Activated CD4-positive, alpha-beta T cell treated with anti-CD3 and anti-CD28 coated beads, Interleukin-2, amount 50 U/mL, for 1 hour (primary cell): ENCODE measurements around the gene NEDD4L.

Experiments used
- DNase-seq: peaks from one replicate; pipeline ENCODE4 v3.0.0-alpha.2; 2020

Gene NEDD4L

DNA sequence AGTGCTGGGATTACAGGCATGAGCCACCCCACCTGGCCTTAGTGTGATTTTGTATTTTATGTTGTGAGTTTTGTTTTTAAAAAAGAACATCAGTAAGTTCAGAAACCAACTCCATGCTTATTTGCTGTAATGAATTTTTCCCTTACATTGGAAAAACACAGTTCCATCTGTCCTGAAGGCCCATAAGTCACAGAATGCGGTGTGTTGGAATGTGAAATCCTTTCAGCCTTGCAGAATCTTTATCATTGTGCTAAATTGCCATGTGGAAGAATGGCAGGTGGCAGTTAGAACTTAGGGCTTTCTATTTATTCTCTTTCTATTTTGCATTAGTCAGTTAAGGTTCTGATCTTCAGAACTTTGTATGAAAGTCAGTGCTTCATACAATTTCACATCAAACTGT lies 52.6 kb downstream of the NEDD4L start:
- no peak for DNase-seq

DNA sequence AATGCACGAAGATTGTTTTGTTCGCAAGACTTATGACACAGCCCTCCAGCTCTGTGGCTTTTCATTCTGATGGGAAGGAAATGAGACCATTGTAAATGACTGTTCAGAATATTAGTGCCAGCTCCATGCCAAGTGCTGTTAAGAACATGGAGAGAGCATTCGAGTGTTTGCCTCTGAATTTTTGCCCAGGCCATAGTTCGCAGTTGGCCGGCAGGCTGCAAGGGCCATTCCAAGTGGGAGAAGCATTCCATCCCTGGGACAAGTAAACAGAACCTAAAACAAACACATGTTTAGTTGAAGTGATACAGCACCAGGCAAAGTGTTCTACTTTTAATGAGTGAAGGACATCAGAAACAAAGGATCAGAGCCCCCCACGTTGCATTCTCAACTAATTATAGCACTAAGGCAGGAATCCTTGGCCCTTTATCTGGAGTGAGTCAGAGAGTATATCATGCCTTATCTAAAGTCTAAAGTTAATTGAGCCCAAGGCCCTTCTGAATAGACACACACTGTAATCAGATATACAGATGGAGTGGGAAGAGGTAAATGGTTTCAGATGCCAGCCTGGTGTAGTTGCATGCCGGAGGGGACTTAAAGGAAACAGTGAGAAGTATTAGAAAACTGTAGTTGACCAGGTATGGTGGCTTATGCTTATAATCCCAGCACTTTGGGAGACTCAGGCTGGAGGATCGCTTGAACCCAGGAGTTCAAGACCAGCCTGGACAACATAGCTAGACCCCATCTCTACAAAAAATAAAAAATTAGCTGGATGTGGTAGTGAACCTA lies 53.3 kb downstream of the NEDD4L start:
- DNase-seq, result no peak

DNA sequence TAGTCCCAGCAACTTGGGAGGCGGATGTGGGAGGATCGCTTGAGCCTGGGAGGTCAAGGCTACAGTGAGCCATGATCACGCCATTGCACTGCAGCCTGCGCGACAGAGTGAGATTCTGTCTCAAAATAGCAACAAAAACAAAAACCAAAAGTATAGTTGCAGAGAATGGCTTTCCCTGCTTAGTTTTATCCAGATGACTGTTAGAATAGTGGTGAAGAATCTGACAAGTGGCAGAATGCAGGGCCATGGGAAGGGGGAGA lies 53.8 kb downstream of the NEDD4L start:
- DNase-seq, result no peak

DNA sequence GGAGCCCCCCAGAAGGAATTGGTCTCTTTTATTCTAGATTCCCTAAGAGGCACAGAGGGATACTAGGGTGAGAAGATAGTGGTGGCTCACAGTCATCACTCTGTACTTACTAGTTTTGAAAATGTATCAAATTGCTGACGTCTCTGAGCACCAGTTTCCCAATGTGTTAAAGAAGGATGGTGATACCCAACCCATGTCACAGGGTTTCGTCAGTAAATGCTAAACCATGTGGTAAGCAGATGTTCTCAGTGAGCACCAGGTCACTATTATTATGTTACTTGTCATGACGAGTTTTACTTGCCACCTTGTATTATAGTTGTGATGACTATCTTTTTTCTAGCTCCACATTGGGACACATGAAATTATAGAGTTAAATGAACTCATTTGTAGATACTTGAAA lies 54.7 kb downstream of the NEDD4L start:
- no peak for DNase-seq

DNA sequence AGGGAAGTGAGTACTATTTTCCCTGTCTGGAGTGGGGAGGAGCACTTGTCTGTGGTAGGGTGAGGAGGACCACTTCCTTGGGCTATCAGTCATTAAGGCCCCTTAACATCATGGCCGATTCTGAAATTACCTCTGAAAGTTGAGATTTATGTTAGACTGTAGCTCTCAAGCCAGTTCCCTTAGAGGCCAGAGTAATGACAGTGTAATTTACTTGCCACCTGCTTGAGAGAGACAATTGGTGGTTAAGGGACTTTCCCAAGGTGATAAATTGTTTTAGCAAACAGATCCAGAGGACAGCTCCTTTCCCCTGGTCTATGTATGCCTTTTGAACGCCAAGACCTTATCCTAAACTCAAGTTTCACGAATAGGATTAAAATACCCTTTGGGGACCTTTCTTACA lies 56.1 kb downstream of the NEDD4L start:
- DNase-seq, result no peak

DNA sequence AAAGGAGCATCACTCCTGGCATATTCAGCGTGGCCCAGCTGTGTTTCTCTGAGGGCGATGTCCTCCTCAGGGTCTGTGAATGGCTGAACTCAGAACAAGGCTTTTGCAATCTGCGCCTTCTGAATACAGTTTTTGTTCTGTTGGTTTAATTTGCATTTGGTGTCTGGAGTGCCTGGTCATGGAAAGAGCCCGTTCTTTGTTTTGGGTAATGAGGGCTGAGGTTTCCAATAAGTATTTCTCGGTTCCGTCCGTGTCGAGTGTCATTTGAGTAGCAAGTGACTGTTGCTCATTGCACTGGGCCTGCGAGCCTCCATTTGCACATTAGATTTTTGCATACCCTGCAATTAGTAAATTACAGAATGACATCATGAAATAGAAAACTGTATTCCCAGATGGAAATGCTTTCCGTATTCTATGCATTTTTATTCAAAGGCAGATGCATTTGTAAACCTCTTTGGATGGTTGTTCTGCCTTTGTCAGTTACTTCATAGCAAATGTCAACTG lies 57.3 kb downstream of the NEDD4L start:
- DNase-seq, result no peak

DNA sequence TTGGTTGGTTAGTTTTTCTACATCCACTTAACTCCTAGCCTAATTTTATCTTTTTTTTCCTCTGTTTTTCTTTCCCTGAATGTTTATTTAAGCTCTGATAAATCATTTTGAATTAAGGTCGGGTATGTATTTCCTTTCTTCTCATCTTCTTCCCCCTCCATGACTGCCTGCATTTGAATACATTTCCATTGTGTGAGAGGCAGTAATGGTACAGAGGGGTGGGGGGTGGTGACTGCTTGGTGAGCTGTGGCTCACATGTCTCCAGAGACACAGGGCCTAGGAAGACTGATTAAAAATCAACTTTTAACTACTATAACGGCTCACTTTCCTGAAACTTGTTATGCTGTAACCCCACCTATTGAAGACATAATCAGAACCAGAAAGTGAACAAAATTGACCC lies 58.0 kb downstream of the NEDD4L start:
- no peak for DNase-seq

DNA sequence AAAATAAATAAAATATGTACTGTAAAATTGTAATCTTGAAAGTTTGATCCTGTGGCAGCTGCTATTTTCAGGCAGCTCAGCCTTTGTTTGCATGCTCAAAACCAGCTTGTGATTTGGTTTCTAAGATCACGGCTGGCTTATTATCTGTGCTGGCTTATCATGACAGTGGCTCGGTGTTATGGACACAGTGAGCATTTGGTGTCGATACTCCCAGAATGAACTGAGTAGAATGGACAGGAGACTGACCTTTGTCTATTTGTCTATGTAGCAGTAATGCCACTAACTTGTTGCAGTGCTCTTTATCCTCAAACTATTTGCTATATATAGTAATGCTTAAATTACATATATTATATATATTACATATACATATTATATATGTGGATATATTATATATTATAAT lies 58.8 kb downstream of the NEDD4L start:
- DNase-seq, result no peak

DNA sequence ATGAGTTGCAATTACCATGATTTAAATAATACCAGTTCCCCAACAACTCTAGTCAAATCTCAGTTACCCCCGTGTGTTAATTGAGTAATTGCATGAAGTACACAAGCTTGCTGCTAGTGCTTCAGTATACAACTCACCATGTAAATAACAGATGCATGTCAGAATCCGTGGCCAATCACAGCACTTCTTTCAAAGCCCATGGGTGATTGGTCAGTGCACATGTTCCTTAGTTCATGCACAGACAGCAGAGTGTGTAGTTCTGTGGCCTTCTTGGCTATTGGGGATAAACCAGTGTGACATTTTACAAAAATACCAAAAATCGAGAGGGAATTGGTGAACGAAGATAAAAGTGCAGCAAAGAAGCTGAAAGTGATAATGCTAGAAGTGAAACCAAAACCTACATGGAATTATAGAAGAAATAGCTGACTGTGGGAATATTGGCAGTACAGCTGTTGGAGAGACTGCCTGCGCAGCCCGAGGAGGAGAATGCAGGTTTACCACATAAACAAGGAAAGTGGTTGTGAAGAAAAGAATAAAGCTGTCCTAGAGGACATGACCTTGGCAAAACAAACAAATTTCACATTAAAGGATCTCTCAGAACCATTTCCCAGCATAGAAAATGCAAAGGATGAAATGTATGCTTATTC lies 59.4 kb downstream of the NEDD4L start:
- DNase-seq, result no peak

DNA sequence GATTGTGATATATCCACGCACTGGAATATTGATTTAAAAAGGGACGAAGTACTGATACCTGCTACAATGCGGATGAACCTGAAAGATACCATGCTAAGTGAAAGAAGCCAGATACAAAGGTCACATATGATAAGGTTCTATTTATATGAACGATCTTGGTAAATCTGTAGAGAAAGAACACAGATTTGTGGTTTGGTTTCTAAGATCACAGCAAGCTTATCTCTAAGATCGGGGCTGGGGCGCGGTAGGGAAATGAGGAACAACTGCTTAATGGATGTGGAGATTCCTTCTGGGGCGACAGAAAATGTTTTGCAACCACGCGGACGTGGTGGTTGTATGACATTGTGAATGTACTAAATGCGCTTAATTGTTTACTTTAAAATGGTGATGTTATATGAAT lies 60.1 kb downstream of the NEDD4L start:
- no peak for DNase-seq

DNA sequence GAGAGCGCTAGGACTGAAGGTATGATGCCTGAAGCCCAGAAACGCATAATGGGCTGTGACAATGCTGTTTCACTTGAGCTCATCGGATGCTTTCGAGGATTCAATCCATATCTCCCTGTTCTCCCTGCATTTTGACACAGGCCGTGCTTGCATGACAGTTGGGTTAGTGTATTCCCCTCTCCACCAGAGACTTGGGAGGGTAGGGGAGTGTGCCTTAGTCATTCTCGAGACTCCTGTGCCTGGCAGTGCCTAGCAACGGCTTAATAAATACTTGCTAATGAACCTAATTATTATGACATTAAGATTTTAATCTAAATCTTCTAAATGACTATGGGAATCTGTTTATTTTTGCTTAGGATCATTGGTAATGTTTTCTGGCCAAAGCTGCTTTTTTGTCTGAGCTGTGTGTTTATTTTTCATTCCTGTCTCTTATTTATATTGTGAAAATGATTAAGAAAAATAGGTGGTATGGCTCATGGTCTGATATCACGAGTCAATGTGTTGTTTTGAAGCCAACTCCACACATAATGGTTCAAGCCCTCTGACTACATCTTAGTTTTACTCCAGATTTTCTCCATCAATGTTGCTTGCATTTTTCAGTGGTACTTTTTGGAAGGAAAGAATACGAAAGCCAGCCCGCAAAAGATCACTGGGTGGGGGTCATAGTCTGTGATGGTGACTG lies 61.3 kb downstream of the NEDD4L start:
- no peak for DNase-seq

DNA sequence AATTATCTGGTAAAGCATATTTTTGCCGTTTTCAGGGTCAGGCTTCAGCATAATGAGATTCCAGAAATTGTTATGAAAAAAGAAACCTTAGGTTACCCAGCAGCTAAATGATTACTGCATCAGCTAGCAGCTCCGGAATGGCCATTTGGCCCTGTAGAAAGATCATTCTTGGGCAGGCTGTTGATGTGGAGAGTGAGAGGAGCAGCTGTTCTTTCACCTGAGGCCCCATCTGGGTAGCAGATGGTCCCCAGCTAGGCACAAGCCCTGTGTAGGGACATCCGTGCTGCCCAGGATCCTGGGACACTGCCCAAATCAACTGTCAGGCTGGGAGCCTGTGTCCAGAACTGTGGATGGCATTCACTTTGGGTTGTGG lies 61.8 kb downstream of the NEDD4L start:
- DNase-seq, result no peak

DNA sequence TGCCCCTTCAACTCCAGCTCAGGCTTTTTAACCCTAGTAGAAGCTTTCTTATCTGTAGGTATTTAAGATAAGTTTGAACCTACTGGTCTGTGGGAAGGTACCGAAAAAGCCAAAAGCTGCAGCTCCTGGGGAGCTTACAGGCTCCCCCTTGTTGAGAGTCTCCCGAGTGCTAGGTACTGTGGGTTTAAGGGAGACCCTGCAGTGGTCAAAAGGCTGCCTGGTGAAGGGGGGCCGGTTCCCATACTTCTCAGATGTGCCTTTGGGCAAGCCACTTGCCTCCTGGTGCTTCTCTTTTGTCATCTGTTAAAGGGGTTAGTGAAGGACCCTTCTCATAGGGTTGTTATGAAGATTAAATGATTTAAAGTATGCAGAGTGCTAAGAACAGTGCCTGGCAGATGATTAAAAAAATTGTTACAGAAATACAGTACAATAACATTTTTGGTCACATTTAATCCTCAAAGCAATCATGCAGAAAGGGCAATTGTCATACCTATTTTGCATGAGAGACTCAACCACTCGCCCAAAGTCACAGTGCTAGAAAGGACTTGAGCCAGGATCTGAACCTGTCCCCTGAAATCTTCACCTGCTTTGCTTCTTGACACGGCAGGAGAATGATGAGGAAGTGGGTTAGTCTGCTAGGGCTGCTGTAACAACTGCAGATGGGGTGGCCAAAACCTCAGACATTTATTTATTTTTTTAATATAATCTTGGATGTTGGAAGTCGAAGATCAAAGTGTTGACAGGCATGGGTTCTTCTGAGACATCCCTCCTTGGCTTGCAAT lies 62.5 kb downstream of the NEDD4L start:
- no peak for DNase-seq

DNA sequence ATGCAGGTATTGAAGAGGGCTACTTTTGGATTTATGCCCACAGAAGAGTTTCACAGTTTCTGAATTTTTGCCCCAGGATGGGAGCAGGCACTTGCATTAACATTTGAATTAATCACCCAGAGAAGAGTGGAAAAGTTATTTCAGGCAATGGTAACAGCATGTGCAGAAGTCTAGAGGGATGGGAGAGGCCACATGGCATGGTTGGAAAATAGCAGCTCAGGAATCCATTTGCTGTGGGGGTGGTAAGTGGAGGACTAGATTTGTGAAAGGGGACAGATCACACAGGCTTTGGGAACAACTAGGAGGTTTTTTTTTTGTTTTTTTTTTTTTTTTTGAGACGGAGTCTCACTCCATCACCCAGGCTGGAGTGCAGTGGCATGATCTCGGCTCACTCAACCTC lies 65.2 kb downstream of the NEDD4L start:
- DNase-seq, result no peak

DNA sequence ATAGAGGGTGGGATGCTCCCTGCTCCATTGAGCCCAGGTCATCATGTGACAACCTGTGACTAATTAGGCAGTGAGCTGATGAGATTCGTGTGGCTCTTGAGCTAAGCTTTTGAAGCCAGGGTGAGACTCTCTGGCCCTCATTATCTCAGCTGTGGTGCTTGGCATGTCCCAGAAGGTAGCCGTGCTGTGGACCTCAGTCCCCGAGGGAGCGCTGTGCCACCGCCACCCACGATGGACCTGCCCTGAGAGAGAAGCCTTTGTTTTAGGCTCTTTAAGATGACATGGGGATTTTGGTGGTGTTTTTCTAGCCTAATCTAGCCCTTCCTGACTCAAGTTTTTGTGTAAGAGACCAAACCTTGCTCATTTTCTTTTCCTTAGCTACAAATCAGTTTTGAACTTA lies 66.4 kb downstream of the NEDD4L start:
- DNase-seq, result no peak

DNA sequence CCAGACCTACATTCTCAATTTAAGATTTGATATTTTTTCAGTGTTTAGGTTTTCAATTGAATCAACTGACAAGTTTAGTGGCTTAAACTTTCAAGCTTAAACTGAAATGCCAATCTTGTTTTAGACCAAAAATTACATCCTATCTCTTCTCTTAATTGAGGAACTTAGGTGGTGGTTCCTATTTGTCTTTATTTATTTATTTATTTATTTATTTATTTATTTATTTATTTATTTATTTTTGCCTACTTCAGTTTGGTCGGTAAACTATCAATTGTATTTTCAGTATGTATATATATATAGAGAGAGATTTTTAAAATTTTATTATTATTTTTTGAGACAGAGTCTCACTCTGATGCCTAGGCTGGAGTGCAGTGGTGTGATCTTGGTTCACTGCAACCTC lies 68.1 kb downstream of the NEDD4L start:
- DNase-seq, result no peak

DNA sequence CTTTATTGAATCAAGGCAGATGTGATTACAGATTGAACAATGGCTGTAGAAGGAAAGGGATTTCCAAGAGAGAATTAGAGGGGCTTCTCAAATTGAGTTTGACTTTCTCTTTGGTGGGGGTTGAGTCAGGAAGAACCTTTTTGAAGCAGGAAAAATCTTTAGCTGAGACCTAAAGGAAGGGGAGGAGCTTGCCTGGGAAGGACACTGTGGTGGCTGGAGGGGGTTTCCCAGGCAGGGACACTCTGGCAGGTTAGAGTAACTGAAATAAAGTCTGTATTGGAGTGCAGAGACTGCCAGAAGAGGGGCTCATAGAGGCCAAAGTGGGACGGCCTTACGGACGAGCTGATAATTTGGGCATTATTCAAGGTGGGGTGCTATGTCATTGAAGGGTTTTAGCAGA lies 69.3 kb downstream of the NEDD4L start:
- no peak for DNase-seq

DNA sequence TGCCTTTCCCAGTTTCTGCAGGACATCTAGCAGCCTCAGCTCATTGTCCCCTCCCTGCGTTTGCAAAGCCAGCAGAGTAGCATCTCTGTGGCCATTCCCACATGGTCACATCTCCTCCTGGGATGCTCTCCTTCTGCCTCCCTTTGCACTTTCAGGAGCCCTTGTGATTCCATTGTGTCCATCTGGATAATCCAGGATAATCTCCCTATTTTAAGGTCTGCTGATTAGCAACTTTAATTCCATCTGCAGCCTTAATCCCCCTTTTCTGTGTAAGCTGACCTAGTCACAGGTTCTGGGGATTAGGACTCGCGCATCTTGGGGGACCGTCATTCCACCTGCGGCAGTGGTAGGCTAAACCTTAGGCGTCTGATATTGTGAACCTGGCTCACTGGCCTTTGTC lies 70.7 kb downstream of the NEDD4L start:
- DNase-seq, result no peak

DNA sequence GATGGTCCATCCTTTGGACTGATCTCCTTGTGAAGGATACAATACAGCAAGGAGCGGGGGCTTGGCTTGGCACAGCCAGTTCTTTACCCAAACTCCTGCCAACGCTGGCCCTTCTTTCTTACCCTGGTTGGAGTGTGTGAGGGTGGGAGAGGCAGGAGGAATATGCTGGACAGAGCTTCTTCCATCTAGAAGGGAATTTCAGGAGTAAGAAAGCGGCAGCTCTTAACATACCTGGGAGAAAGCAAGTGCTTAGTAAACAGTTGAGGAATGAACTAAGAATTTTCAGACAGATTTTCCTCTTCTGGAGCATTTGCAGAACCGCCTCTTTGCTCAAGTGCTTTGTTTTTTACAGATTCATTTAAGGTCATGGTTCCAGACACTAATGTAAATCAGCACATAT lies 72.8 kb downstream of the NEDD4L start:
- no peak for DNase-seq

DNA sequence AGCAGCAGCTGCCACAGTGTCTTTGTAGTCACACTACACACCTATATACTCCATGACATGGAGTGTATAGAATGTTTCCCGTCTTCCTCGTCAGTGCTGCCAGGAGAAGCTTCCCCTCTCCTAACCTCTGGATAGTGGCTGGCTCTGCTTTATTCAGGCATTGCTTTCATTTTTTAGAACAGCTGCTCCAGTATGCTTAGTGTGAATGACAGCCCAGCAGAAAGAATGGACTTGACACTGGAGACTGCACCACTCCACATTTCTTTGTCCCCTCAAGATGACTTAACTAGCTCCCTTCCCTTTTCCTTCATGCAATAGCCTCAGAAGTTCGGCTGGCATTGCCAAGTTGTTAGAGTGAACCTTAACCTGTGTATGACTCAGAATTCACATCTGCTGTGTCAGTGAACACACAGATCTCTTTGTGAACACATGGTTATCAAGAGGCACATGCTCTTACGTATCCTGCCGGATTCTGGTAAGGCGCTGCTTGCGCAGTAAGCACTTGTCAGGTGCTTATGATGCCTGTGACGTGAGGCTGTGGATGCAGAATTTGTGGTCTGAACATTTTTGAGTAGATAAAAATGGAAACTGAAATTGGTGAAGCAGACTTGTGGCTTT lies 73.9 kb downstream of the NEDD4L start:
- no peak for DNase-seq

DNA sequence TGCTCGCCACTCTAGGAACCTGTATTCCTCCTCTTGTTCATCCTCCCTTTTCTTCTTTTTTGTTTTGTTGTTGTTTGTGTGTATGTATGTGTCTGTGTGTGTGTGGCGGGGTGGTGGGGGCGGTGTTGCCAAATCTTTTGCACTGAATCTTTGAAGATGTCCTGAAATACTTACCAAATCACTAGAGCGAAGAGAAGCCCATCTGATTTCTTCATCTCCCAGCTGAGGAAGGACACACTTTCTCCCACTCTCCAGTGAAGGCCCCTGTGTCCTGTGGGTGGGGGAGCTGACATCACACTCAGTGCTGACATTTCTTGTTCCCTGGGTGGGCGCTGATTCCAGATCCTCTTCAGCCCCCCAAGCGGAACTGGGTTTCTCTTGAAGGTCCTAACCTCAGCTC lies 74.5 kb downstream of the NEDD4L start:
- DNase-seq, result no peak

DNA sequence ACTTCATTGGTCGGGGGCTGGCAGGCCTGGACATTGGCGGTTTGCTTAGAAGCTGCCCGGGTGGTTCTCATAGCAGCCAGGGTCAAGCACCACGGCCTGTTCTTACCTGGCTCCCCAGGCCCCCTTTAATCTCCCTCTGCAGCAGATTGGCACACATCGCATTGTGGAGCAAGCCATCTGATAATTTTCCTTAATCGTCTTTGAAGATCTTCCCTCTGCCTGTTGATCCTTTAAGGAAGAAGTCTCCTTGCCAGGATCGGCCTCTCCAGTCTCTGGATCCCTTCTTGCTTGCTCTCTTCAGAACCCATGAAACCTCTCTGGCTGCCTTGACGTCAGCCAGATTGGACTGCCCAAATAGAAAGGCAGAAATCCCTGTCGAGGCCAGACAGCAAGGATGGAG lies 75.8 kb downstream of the NEDD4L start:
- no peak for DNase-seq

DNA sequence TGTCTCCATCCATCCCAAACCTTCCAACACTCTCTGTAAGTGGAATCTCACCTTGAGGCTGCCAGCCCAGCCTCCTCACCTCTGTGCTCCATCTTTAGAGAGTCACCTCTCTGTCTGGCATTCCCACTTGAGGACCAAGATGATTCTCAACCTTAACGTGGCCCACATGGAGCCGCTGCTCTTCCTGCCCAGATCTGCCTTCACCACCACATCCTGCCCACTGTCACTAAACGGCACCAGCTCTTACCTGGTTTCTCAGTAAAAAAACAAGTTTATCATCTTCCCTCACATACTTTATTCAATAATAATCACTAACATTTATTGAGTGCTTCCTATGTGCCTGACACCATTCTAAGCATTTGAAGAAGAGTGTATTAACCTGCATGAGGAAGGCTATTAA lies 80.4 kb downstream of the NEDD4L start:
- no peak for DNase-seq
